Chondrocyte (in vitro differentiated cells): Measurements from ENCODE around the gene CD300C. TPM values are rescaled to one million over a fixed set of nuclear protein-coding genes. Genes with fewer than 3 reads are reported as not detected.
A peak's percentile ranks its signal among the peaks of the same experiment; 100 is the strongest.

Experiments used
- DNase-seq: peaks from one replicate; pipeline ENCODE4 v3.0.0; 2021; ENCODE audit warnings: mixed read lengths, low spot score
- H3K27ac Mint-ChIP-seq: one replicate; pipeline ENCODE4 v1.8.0; 2021; ENCODE audit warnings: mild to moderate bottlenecking, moderate library complexity, mixed read lengths; ENCODE audit not compliant: unreplicated experiment
- H3K27me3 Mint-ChIP-seq: 2 replicates; pipeline ENCODE4 v1.8.0; 2021; ENCODE audit warnings: low read depth, mixed read lengths
- H3K36me3 Mint-ChIP-seq: 2 replicates; pipeline ENCODE4 v1.8.0; 2021; ENCODE audit warnings: low read depth, mixed read lengths
- H3K4me1 Mint-ChIP-seq: 2 replicates; pipeline ENCODE4 v1.8.0; 2021; ENCODE audit warnings: low read depth, mild to moderate bottlenecking, mixed read lengths
- H3K4me3 Mint-ChIP-seq: one replicate; pipeline ENCODE4 v1.8.0; 2021; ENCODE audit warnings: mild to moderate bottlenecking, moderate library complexity, mixed read lengths; ENCODE audit not compliant: unreplicated experiment
- H3K9me3 Mint-ChIP-seq: 2 replicates; pipeline ENCODE4 v1.8.0; 2021; ENCODE audit warnings: low read depth, mixed read lengths
- CTCF ChIP-seq: fragments of 200-600 bp; sonication (generic); IDR thresholded peaks from 2 replicates; pipeline ENCODE4 v1.5.0; 2021; ENCODE audit warnings: antibody characterized with exemption, mild to moderate bottlenecking, moderate library complexity
- total RNA-seq: library from RNA; stranded (reverse); gene quantifications from 3 replicates; pipeline ENCODE4 v1.2.1, GENCODE V29; 2021

Gene CD300C
- total RNA-seq, 1 donor from 2014 or later, result not detected

DNA sequence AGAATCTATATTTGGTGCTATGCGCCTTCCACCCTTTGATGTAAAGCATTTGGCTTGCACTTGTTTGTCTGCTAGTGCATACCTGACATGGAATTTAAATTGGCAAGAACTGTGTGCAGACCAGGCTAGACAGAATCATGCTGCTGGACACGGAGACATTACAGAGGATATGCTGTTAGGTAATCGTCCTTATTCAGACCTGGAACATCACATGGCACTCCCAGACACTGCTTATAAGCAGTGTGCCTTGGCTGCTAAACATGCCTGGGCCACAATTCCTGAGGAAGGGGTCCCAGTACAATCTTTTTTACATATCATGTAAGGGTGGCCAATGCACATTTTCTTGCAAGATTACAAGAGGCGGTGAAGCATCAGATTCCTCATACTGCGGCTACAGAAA is 39.8 kb upstream of the CD300C start:
- TF ChIP-seq CTCF, result no peak
- peaks cover 30% of the 10 kb centered on the region for H3K27me3 Mint-ChIP-seq
- H3K4me1 Mint-ChIP-seq, result no peaks in the 10 kb centered on the region
- H3K9me3 Mint-ChIP-seq, result peaks cover 23% of the 10 kb centered on the region
- H3K36me3 Mint-ChIP-seq, result peaks cover 1% of the 10 kb centered on the region
- H3K27ac Mint-ChIP-seq, result no peak overlapping the region
- H3K4me3 Mint-ChIP-seq, result no peak overlapping the region
- peak; percentile 5 for DNase-seq

- H3K27me3 Mint-ChIP-seq, result peaks cover 28% of the 10 kb centered on the region
- no peak overlapping the region for H3K4me3 Mint-ChIP-seq
- peaks cover 1% of the 10 kb centered on the region for H3K36me3 Mint-ChIP-seq
- no peak for TF ChIP-seq CTCF
- peaks cover 23% of the 10 kb centered on the region for H3K9me3 Mint-ChIP-seq
- no peak overlapping the region for H3K27ac Mint-ChIP-seq
- peak; percentile 32 for DNase-seq
- H3K4me1 Mint-ChIP-seq, result no peaks in the 10 kb centered on the region
Observed at GRCh38 chr17:74584292-74585060, 38.6 kb upstream of the CD300C start.

- H3K36me3 Mint-ChIP-seq, result peaks cover 1% of the 10 kb centered on the region
- peak; percentile 39 for DNase-seq
- peaks cover 13% of the 10 kb centered on the region for H3K9me3 Mint-ChIP-seq
- H3K4me3 Mint-ChIP-seq, result no peak overlapping the region
- no peak overlapping the region for H3K27ac Mint-ChIP-seq
- TF ChIP-seq CTCF, result no peak
- H3K27me3 Mint-ChIP-seq, result peaks cover 14% of the 10 kb centered on the region
- H3K4me1 Mint-ChIP-seq, result no peaks in the 10 kb centered on the region
Observed at GRCh38 chr17:74582633-74583032, 36.7 kb upstream of the CD300C start.

- peaks cover 9% of the 10 kb centered on the region for H3K9me3 Mint-ChIP-seq
- no peak for DNase-seq
- H3K36me3 Mint-ChIP-seq, result peaks cover 1% of the 10 kb centered on the region
- H3K27me3 Mint-ChIP-seq, result peaks cover 15% of the 10 kb centered on the region
- TF ChIP-seq CTCF, result no peak
- H3K4me3 Mint-ChIP-seq, result no peak overlapping the region
- H3K27ac Mint-ChIP-seq, result no peak overlapping the region
- H3K4me1 Mint-ChIP-seq, result no peaks in the 10 kb centered on the region
Observed at GRCh38 chr17:74579900-74580299, 34.0 kb upstream of the CD300C start.

GRCh38 chr17:74578979-74579378 is 33.1 kb upstream of the CD300C start:
- TF ChIP-seq CTCF, result no peak
- Mint-ChIP-seq H3K4me3 (no peak overlapping the region), H3K36me3 (no peaks in the 10 kb centered on the region), H3K9me3 (no peaks in the 10 kb centered on the region), H3K4me1 (no peaks in the 10 kb centered on the region), H3K27ac (no peak overlapping the region), H3K27me3 (peaks cover 21% of the 10 kb centered on the region)
- DNase-seq, result no peak
